H9 (cell line): Measurements from ENCODE around the gene DUSP15. TPM values are rescaled to one million over a fixed set of nuclear protein-coding genes. Genes with fewer than 3 reads are reported as not detected.

ENCODE experiments used
- DNase-seq: peaks from one replicate; pipeline ENCODE4 v3.0.0-alpha.2; 2017
- H2AFZ ChIP-seq: one replicate; pipeline ENCODE4 v1.6.1; 2013; ENCODE audit warnings: mild to moderate bottlenecking, low read length, control low read depth, moderate library complexity
- H2AK5ac ChIP-seq: 2 replicates; pipeline ENCODE4 v1.6.1; 2013; ENCODE audit warnings: low read length, control low read depth, mixed read lengths; ENCODE audit not compliant: insufficient read length
- H2BK120ac ChIP-seq: one replicate; pipeline ENCODE4 v1.6.1; 2013; ENCODE audit warnings: low read depth, mild to moderate bottlenecking, low read length, control low read depth, inconsistent platforms; ENCODE audit not compliant: poor library complexity, severe bottlenecking
- H2BK12ac ChIP-seq: 2 replicates; pipeline ENCODE4 v1.6.1; 2013; ENCODE audit warnings: low read length, control low read depth, mixed read lengths, low read depth; ENCODE audit not compliant: insufficient read length
- H2BK15ac ChIP-seq: 2 replicates; pipeline ENCODE4 v1.6.1; 2013; ENCODE audit warnings: low read depth, low read length, control low read depth
- H2BK20ac ChIP-seq: one replicate; pipeline ENCODE4 v1.6.1; 2013; ENCODE audit warnings: low read depth, mild to moderate bottlenecking, low read length, control low read depth, inconsistent platforms; ENCODE audit not compliant: poor library complexity, severe bottlenecking
- H2BK5ac ChIP-seq: 2 replicates; pipeline ENCODE4 v1.6.1; 2013; ENCODE audit warnings: low read length, control low read depth, mixed read lengths; ENCODE audit not compliant: insufficient read length
- H3K14ac ChIP-seq: 2 replicates; pipeline ENCODE4 v1.6.1; 2013; ENCODE audit warnings: low read length, control low read depth; ENCODE audit not compliant: insufficient read depth
- H3K18ac ChIP-seq: 2 replicates; pipeline ENCODE4 v1.6.1; 2013; ENCODE audit warnings: low read depth, mild to moderate bottlenecking, mixed read lengths, low read length, control low read depth; ENCODE audit not compliant: insufficient read length
- H3K23ac ChIP-seq: 2 replicates; pipeline ENCODE4 v1.6.1; 2013; ENCODE audit warnings: low read length, control low read depth, mixed read lengths, low read depth; ENCODE audit not compliant: insufficient read length
- H3K23me2 ChIP-seq: 2 replicates; pipeline ENCODE4 v1.6.1; 2013; ENCODE audit warnings: low read depth, mild to moderate bottlenecking, mixed read lengths, low read length, control low read depth; ENCODE audit not compliant: insufficient read length, poor library complexity, severe bottlenecking
- H3K27ac ChIP-seq: 2 replicates; pipeline ENCODE4 v1.5.1; 2013; ENCODE audit warnings: low read length, control low read depth, mixed read lengths, low read depth; ENCODE audit not compliant: insufficient read length
- H3K27me3 ChIP-seq: 2 replicates; pipeline ENCODE4 v1.6.1; 2013; ENCODE audit warnings: low read length, control low read depth, inconsistent platforms; ENCODE audit not compliant: insufficient read depth
- H3K4ac ChIP-seq: 2 replicates; pipeline ENCODE4 v1.6.1; 2013; ENCODE audit warnings: low read depth, mild to moderate bottlenecking, control low read depth, inconsistent platforms, low read length, moderate library complexity
- H3K4me1 ChIP-seq: 2 replicates; pipeline ENCODE4 v1.6.1; 2013; ENCODE audit warnings: low read length, control low read depth, inconsistent platforms; ENCODE audit not compliant: insufficient read depth
- H3K4me2 ChIP-seq: 2 replicates; pipeline ENCODE4 v1.6.1; 2013; ENCODE audit warnings: low read length, control low read depth, mixed read lengths; ENCODE audit not compliant: insufficient read length, insufficient read depth
- H3K56ac ChIP-seq: 2 replicates; pipeline ENCODE4 v1.6.1; 2013; ENCODE audit warnings: low read depth, mild to moderate bottlenecking, mixed read lengths, low read length, control low read depth; ENCODE audit not compliant: insufficient read length
- H3K79me1 ChIP-seq: 2 replicates; pipeline ENCODE4 v1.6.1; 2013; ENCODE audit warnings: low read depth, mild to moderate bottlenecking, moderate library complexity, low read length, control low read depth, inconsistent platforms; ENCODE audit not compliant: insufficient read depth, poor library complexity, severe bottlenecking
- H3K79me2 ChIP-seq: 2 replicates; pipeline ENCODE4 v1.6.1; 2013; ENCODE audit warnings: low read length, control low read depth, inconsistent platforms; ENCODE audit not compliant: insufficient read depth
- H3K9ac ChIP-seq: 2 replicates; pipeline ENCODE4 v1.6.1; 2013; ENCODE audit warnings: low read length, control low read depth, mixed read lengths; ENCODE audit not compliant: insufficient read length; ENCODE audit errors: extremely low read depth
- H3K9me3 ChIP-seq: one replicate; pipeline ENCODE4 v1.6.1; 2013; ENCODE audit warnings: low read depth, low read length, inconsistent platforms; ENCODE audit not compliant: control insufficient read depth
- H3T11ph ChIP-seq: one replicate; pipeline ENCODE4 v1.6.1; 2013; ENCODE audit warnings: mild to moderate bottlenecking, low read length, control low read depth, inconsistent platforms
- H4K20me1 ChIP-seq: one replicate; pipeline ENCODE4 v1.6.1; 2013; ENCODE audit not compliant: control insufficient read depth, insufficient read length, insufficient read depth
- H4K5ac ChIP-seq: 2 replicates; pipeline ENCODE4 v1.6.1; 2013; ENCODE audit warnings: low read depth, mild to moderate bottlenecking, mixed read lengths, low read length, control low read depth; ENCODE audit not compliant: insufficient read length
- H4K8ac ChIP-seq: replicated peaks from 2 replicates; pipeline ENCODE4 v1.6.1; 2013; ENCODE audit warnings: low read length, control low read depth, mixed read lengths, low read depth; ENCODE audit not compliant: insufficient read length
- H4K91ac ChIP-seq: 2 replicates; pipeline ENCODE4 v1.6.1; 2013; ENCODE audit warnings: low read depth, mild to moderate bottlenecking, moderate library complexity, mixed read lengths, low read length, control low read depth; ENCODE audit not compliant: insufficient read length
- H3K27ac Mint-ChIP-seq, 3 experiments: 2 replicates in 2 of 3; 3 replicates in 1 of 3; pipeline ENCODE4 v1.8.0; 2020 to 2021; ENCODE audit warnings: mixed read lengths in 3 of 3, mild to moderate bottlenecking in 1 of 3, moderate library complexity in 1 of 3
- H3K27me3 Mint-ChIP-seq: 2 replicates; pipeline ENCODE4 v1.8.0; 2021; ENCODE audit warnings: low read depth, mild to moderate bottlenecking, moderate library complexity, mixed read lengths
- H3K36me3 Mint-ChIP-seq, 3 experiments: 2 replicates in 2 of 3; 3 replicates in 1 of 3; pipeline ENCODE4 v1.8.0; 2020 to 2021; ENCODE audit warnings: low read depth in 3 of 3, mixed read lengths in 3 of 3; ENCODE audit not compliant: insufficient read depth in 1 of 3
- H3K4me1 Mint-ChIP-seq, 2 experiments: 2 replicates each; pipeline ENCODE4 v1.8.0; 2020; ENCODE audit warnings: mixed read lengths in 2 of 2
- H3K4me3 Mint-ChIP-seq, 2 experiments: 2 replicates in 1 of 2; 3 replicates in 1 of 2; pipeline ENCODE4 v1.8.0; 2020 to 2021; ENCODE audit warnings: mild to moderate bottlenecking in 2 of 2, mixed read lengths in 2 of 2, moderate library complexity in 1 of 2
- H3K9me3 Mint-ChIP-seq, 2 experiments: 2 replicates in 1 of 2; 3 replicates in 1 of 2; pipeline ENCODE4 v1.8.0; 2020; ENCODE audit warnings: mild to moderate bottlenecking in 2 of 2, mixed read lengths in 2 of 2, moderate library complexity in 1 of 2
- WGBS: extraction: QIAGEN DNeasy Blood & Tissue Kit; methylation state at CpG from one replicate; pipeline ENCODE4 v1.1.7; 2013; ENCODE audit warnings: missing lambda C conversion rate, low lambda C conversion rate, mixed read lengths; ENCODE audit not compliant: insufficient read length; ENCODE audit errors: extremely low coverage; 5-methylcytosine and 5-hydroxymethylcytosine counted together
- total RNA-seq: library from RNA; stranded (reverse); gene quantifications from 2 replicates; pipeline ENCODE4 v1.2.1, GENCODE V29; 2021
- TF ChIP-seq, protein P1 (sequence below): fragments of 200-600 bp; sonication (generic); conservative IDR thresholded peaks from 3 replicates; pipeline ENCODE4 v1.8.0; 2021; ENCODE audit warnings: antibody characterized with exemption, mild to moderate bottlenecking

The DUSP15 gene
- total RNA-seq, 1 experiment from 2014 or later = 5.6 TPM

DNA sequence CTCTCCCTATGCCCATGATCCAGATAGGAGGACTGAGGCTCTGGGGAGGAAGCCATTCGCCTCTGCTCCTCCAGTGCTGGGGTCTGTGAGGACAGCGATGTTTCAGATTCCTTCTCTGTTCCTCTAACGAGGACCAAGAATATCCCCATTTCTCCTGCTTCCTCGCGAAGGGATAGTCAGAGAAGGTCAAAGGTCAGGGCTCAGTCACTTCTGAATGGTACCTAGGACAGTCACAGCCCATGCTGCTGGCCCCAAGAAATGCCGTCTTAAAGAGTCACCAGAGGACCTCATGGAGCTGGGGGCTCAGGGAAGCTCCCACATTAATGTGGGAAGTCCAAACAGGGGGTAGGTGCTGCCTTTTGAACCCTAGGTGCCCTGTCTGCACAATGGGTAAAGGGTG is 27.0 kb downstream of the DUSP15 start:
- no peaks in the 10 kb centered on the region for H3K27me3 ChIP-seq
- DNase-seq = no peak
- H3T11ph ChIP-seq = no peak overlapping the region
- no peak overlapping the region for H2BK120ac ChIP-seq
- no peak overlapping the region for H3K56ac ChIP-seq
- H3K4me1 ChIP-seq = no peaks in the 10 kb centered on the region; the same call in 1 of the 2 replicates
- H2BK15ac ChIP-seq = no peak overlapping the region
- no peaks in the 10 kb centered on the region for H3K9me3 ChIP-seq
- no peak overlapping the region for H3K18ac ChIP-seq
- no CpG with 5 or more reads among the region's 6 CpGs for WGBS
- H4K91ac ChIP-seq = no peak overlapping the region
- Mint-ChIP-seq H3K4me1 (peaks cover 28 to 29% of the 10 kb centered on the region in 2 experiments), H3K36me3 (no peaks in the 10 kb centered on the region), H3K27ac (no peak overlapping the region; a peak in 1 of 7 replicates), H3K27me3 (peaks cover 10% of the 10 kb centered on the region), H3K9me3 (no peaks in the 10 kb centered on the region), H3K4me3 (no peak overlapping the region)
- H2AFZ ChIP-seq = no peak overlapping the region
- H2AK5ac ChIP-seq = no peak overlapping the region
- H3K79me2 ChIP-seq = no peaks in the 10 kb centered on the region
- no peak overlapping the region for H4K5ac ChIP-seq
- no peak overlapping the region for H3K27ac ChIP-seq
- H3K4me2 ChIP-seq = no peak overlapping the region
- H4K20me1 ChIP-seq = no peaks in the 10 kb centered on the region
- TF ChIP-seq, protein P1, sequence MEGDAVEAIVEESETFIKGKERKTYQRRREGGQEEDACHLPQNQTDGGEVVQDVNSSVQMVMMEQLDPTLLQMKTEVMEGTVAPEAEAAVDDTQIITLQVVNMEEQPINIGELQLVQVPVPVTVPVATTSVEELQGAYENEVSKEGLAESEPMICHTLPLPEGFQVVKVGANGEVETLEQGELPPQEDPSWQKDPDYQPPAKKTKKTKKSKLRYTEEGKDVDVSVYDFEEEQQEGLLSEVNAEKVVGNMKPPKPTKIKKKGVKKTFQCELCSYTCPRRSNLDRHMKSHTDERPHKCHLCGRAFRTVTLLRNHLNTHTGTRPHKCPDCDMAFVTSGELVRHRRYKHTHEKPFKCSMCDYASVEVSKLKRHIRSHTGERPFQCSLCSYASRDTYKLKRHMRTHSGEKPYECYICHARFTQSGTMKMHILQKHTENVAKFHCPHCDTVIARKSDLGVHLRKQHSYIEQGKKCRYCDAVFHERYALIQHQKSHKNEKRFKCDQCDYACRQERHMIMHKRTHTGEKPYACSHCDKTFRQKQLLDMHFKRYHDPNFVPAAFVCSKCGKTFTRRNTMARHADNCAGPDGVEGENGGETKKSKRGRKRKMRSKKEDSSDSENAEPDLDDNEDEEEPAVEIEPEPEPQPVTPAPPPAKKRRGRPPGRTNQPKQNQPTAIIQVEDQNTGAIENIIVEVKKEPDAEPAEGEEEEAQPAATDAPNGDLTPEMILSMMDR = no peak
- H3K4ac ChIP-seq = no peak overlapping the region
- H3K23me2 ChIP-seq = no peaks in the 10 kb centered on the region
- no peak overlapping the region for H2BK20ac ChIP-seq
- no peak overlapping the region for H3K14ac ChIP-seq
- no peak overlapping the region for H3K9ac ChIP-seq
- H2BK5ac ChIP-seq = no peak overlapping the region
- H3K23ac ChIP-seq = no peak overlapping the region
- no peak overlapping the region for H4K8ac ChIP-seq
- H3K79me1 ChIP-seq = no peaks in the 10 kb centered on the region
- H2BK12ac ChIP-seq = no peak overlapping the region
